HG03175 (cell line): ENCODE results near the gene ZBTB45.

ENCODE experiments used
- ATAC-seq: cut with Tn5 transposase; IDR thresholded peaks from one replicate; pipeline ENCODE4 v1.9.1; 2021; ENCODE audit warnings: mild to moderate bottlenecking, moderate library complexity; ENCODE audit not compliant: unreplicated experiment

The ZBTB45 gene

GRCh38 chr19:58519355-58520256, at the start of gene ZBTB45:
Gene ZBTB45 (minus strand): TSS chr19:58519810. CDS start chr19:58517673, 2,137 bp downstream.
- ATAC-seq, result peak; percentile 88

- no peak for ATAC-seq
These were observed 49.0 kb upstream of the ZBTB45 start for GRCh38 chr19:58568453-58569130.

- no peak for ATAC-seq
These were observed 47.4 kb upstream of the ZBTB45 start for GRCh38 chr19:58566989-58567388.

- no peak for ATAC-seq
These were observed 44.2 kb upstream of the ZBTB45 start for GRCh38 chr19:58563823-58564222.

- no peak for ATAC-seq
These were observed 43.5 kb upstream of the ZBTB45 start for GRCh38 chr19:58563034-58563573.

- no peak for ATAC-seq
These were observed 42.8 kb upstream of the ZBTB45 start for GRCh38 chr19:58562122-58563033.

- ATAC-seq, result no peak
These were observed 41.9 kb upstream of the ZBTB45 start for GRCh38 chr19:58561373-58562121.

GRCh38 chr19:58560921-58561320, 41.3 kb upstream of the ZBTB45 start:
- no peak for ATAC-seq

- ATAC-seq, result no peak
These were observed 40.6 kb upstream of the ZBTB45 start for GRCh38 chr19:58560007-58560887.

GRCh38 chr19:58559275-58560006, 39.8 kb upstream of the ZBTB45 start:
- ATAC-seq, result peak; percentile 22

- ATAC-seq, result peak; percentile 58
These were observed 39.1 kb upstream of the ZBTB45 start for GRCh38 chr19:58558623-58559274.

- peak; percentile 2 for ATAC-seq
These were observed 38.5 kb upstream of the ZBTB45 start, which contains the start of gene UBE2M for GRCh38 chr19:58558066-58558622. Gene UBE2M (minus strand): TSS chr19:58558611. CDS start chr19:58558381, 230 bp downstream.

- ATAC-seq, result no peak
These were observed 37.8 kb upstream of the ZBTB45 start for GRCh38 chr19:58557221-58558065.

GRCh38 chr19:58556622-58557220, 37.1 kb upstream of the ZBTB45 start:
- ATAC-seq, result no peak

GRCh38 chr19:58555920-58556621, 36.5 kb upstream of the ZBTB45 start:
- no peak for ATAC-seq
